GM19324 (cell line): ENCODE data around the gene DNAJC6.
"Not testable (repeated sequence)": the region's sequence is repeated elsewhere in the genome, so short reads cannot be mapped to it uniquely, and the experiment has no call there.

ENCODE experiments used
- ATAC-seq: cut with Tn5 transposase; IDR thresholded peaks from one replicate; pipeline ENCODE4 v1.9.1; 2021; ENCODE audit warnings: mild to moderate bottlenecking, moderate library complexity; ENCODE audit not compliant: unreplicated experiment, low FRiP score

The DNAJC6 gene

GRCh38 chr1:65346190-65346589 lies 36.8 kb downstream of the DNAJC6 start:
- ATAC-seq, result no peak

GRCh38 chr1:65355031-65355712 lies 45.8 kb downstream of the DNAJC6 start:
- no peak for ATAC-seq

- no peak for ATAC-seq
These were observed 48.1 kb downstream of the DNAJC6 start for GRCh38 chr1:65357291-65357960.

GRCh38 chr1:65359888-65360287 lies 50.5 kb downstream of the DNAJC6 start:
- ATAC-seq, result no peak

- no peak for ATAC-seq
These were observed 51.3 kb downstream of the DNAJC6 start for GRCh38 chr1:65360648-65361047.

GRCh38 chr1:65362545-65362944 lies 53.2 kb downstream of the DNAJC6 start:
- no peak for ATAC-seq

GRCh38 chr1:65363484-65363883 lies 54.1 kb downstream of the DNAJC6 start:
- no peak for ATAC-seq

- no peak for ATAC-seq
These were observed 59.1 kb downstream of the DNAJC6 start for GRCh38 chr1:65368403-65368802.

GRCh38 chr1:65371544-65371943 lies 62.2 kb downstream of the DNAJC6 start:
- ATAC-seq, result no peak

GRCh38 chr1:65372557-65372956 lies 63.2 kb downstream of the DNAJC6 start:
- no peak for ATAC-seq

- ATAC-seq, result no peak
These were observed 68.3 kb downstream of the DNAJC6 start for GRCh38 chr1:65377496-65378246.

GRCh38 chr1:65378247-65378946 lies 69.1 kb downstream of the DNAJC6 start:
- no peak for ATAC-seq

GRCh38 chr1:65384426-65384825 lies 75.1 kb downstream of the DNAJC6 start:
- ATAC-seq, result not testable (repeated sequence)

- no peak for ATAC-seq
These were observed 77.1 kb downstream of the DNAJC6 start for GRCh38 chr1:65386439-65386838.

- no peak for ATAC-seq
These were observed 78.5 kb downstream of the DNAJC6 start for GRCh38 chr1:65387821-65388220.

- ATAC-seq, result no peak
These were observed 79.8 kb downstream of the DNAJC6 start for GRCh38 chr1:65388908-65389695.

GRCh38 chr1:65392497-65392896 lies 83.2 kb downstream of the DNAJC6 start:
- ATAC-seq, result no peak

- ATAC-seq, result peak; percentile 79
These were observed 84.0 kb downstream of the DNAJC6 start for GRCh38 chr1:65393347-65393746.

GRCh38 chr1:65393928-65394327 lies 84.6 kb downstream of the DNAJC6 start:
- ATAC-seq, result no peak
